GM13977 (cell line): ENCODE results near the gene C16orf92.

ENCODE experiments used
- DNase-seq: peaks from one replicate; pipeline ENCODE4 v3.0.0; 2012; ENCODE audit warnings: low spot score
- CTCF ChIP-seq: IDR thresholded peaks from 2 replicates; pipeline ENCODE4 v1.5.1; 2012; ENCODE audit warnings: mild to moderate bottlenecking, control low read depth; ENCODE audit not compliant: insufficient read depth; ENCODE audit errors: extremely low read depth, missing control alignments
- in situ Hi-C: fragments of 300-500 bp; cut with MboI; formaldehyde crosslinking; loops from one replicate; pipeline ENCODE4 v1.12.0; 2022; ENCODE audit warnings: low sequenced_read_pairs, low pct_unique_long_range_greater_than_20kb, mixed read lengths, inconsistent platforms; ENCODE audit not compliant: unreplicated experiment

The C16orf92 gene

GRCh38 chr16:30063278-30063892 is 40.4 kb downstream of the C16orf92 start:
- in situ Hi-C loops = no loop called here
- TF ChIP-seq CTCF = no peak

GRCh38 chr16:30063893-30064728 is 41.1 kb downstream of the C16orf92 start:
- in situ Hi-C loops = no loop called here
- peak; percentile 50 for TF ChIP-seq CTCF
- peak; percentile 82 for DNase-seq

More at GRCh38 chr16:30063278-30063892, 40.4 kb downstream of the C16orf92 start:
- DNase-seq = no peak

GRCh38 chr16:30064729-30065101 is 41.7 kb downstream of the C16orf92 start:
- DNase-seq = no peak
- TF ChIP-seq CTCF = no peak
- in situ Hi-C loops = no loop called here

- peak; percentile 98 for DNase-seq
- TF ChIP-seq CTCF = no peak
- in situ Hi-C loops = no loop called here
These were observed 42.3 kb downstream of the C16orf92 start, which contains the start of gene ALDOA for GRCh38 chr16:30065102-30065942. ALDOA (plus strand) TSS chr16:30065760; CDS start chr16:30066898, 1,138 bp downstream.

GRCh38 chr16:30065943-30066760 is 43.2 kb downstream of the C16orf92 start:
- no peak for DNase-seq
- TF ChIP-seq CTCF = no peak
- in situ Hi-C loops = no loop called here
